ENCODE data around the gene KCNJ1.

GRCh38 chr11:128840137-128840536 lies 27.0 kb downstream of the KCNJ1 start:
- TF ChIP-seq POLR2A (IDR thresholded peaks at IDR 0.05), result no peak
- TF ChIP-seq, protein P1, sequence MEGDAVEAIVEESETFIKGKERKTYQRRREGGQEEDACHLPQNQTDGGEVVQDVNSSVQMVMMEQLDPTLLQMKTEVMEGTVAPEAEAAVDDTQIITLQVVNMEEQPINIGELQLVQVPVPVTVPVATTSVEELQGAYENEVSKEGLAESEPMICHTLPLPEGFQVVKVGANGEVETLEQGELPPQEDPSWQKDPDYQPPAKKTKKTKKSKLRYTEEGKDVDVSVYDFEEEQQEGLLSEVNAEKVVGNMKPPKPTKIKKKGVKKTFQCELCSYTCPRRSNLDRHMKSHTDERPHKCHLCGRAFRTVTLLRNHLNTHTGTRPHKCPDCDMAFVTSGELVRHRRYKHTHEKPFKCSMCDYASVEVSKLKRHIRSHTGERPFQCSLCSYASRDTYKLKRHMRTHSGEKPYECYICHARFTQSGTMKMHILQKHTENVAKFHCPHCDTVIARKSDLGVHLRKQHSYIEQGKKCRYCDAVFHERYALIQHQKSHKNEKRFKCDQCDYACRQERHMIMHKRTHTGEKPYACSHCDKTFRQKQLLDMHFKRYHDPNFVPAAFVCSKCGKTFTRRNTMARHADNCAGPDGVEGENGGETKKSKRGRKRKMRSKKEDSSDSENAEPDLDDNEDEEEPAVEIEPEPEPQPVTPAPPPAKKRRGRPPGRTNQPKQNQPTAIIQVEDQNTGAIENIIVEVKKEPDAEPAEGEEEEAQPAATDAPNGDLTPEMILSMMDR (IDR thresholded peaks at IDR 0.05), result no peak

All from lower leg skin (tissue), 3 donors.